Sciatic nerve (tissue), 1 donor: ENCODE data around the gene CEP55. TPM values are rescaled to one million over a fixed set of nuclear protein-coding genes. Genes with fewer than 3 reads are reported as not detected.

Experiments
- total RNA-seq: library from RNA; stranded (reverse); fragmentation: NEBNext Ultra II Directional; extraction: Animal tissue kit (Norgen Biotek cat#: 25700); gene quantifications from one replicate; pipeline ENCODE4 v1.2.1, GENCODE V29; 2021
- donor health status: DM: no; HTN: no; CAD: no.

CEP55 gene
- total RNA-seq, 1 donor from 2014 or later, result 0.62 TPM

Other genes starting within 250 kb of the CEP55 start
- 76.2 TPM for gene MYOF, start 14.3 kb upstream of the CEP55 start, total RNA-seq
- gene FFAR4, start 70.1 kb downstream of the CEP55 start, total RNA-seq, result 0.31 TPM
- gene RBP4, start 104.6 kb downstream of the CEP55 start, total RNA-seq, result 42.7 TPM
- not detected for gene PDE6C, start 115.9 kb downstream of the CEP55 start, total RNA-seq
- 40.9 TPM for gene FRA10AC1, start 206.0 kb downstream of the CEP55 start, total RNA-seq